Measurements from ENCODE around the gene FAT1.

The FAT1 gene

DNA sequence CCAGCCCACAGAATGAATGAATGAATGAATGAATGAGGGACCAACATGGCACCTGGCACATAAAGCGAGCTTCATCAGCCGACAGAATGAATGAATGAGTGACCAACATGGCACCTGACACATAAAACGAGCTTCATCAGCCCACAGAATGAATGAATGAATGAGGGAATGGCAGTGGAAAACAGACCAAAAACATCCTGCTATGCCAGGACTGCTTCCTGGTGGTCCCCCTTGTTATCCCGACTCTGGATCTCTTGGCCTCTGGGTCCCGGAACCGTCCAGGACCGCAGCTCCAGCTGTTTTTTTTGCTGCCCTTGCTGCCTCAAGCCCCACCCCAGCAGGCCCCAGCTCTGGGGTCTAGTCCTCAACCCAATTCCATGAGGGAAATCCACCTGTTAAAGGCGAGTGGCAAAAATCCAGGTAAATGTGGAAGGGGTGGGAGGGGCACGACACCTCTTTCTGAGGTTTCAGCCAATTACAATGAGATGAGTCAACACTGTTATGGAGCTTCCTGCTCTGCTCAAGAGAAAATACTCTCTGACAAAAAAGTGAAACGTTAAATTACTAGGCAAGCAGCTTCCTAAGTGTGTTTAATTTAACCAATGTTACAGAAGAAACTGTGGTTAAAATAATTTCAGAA, 96.3 kb downstream of the FAT1 start:
- TF ChIP-seq POLR2A (IDR thresholded peaks at IDR 0.05; ENCODE audit: low read length) (no peak), GATA1 (IDR thresholded peaks at IDR 0.05; ENCODE audit: low read depth, low read length) (no peak)
- no peak for DNase-seq

DNA sequence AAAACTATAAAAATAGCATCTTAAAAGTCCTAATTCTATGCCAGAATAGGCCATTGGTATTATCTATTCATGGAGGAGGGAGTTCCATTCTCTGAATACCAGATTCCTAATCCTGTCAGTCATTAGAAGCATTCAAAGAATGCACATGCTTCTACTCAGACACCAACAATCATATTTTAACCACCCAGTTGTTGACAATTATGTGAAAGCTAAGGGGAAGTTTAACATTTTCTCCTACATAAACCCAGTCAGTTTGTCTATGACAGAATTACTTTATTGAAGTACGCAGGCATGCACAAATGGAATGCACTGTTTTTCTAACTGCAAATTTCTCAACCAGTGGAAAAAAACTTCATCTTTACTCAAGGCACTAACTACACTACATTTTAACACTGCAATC, 98.7 kb downstream of the FAT1 start:
- DNase-seq = no peak
- TF ChIP-seq POLR2A (IDR thresholded peaks at IDR 0.05; ENCODE audit: low read length) (no peak), GATA1 (IDR thresholded peaks at IDR 0.05; ENCODE audit: low read depth, low read length) (no peak)

DNA sequence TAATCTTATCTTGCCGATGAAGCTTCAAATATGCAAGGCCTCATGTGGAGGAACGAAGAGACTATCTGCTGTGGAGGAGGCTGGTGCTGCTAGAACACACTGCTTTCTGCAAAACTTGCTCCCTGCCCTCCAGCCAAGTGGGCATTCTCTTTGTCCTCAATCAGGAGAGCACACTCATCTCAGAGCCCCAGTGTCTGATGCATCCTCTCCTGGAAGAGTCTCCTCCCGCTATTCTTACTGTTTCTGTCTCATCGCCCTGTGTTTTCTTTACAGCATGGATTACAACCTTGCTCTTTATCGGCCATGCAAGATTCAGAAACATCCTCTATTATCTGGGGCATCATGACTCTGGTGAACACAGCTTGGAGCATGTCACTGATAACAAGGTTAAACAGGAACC, 100.1 kb downstream of the FAT1 start:
- TF ChIP-seq GATA1 (IDR thresholded peaks at IDR 0.05; ENCODE audit: low read depth, low read length) = no peak
- no peak for TF ChIP-seq POLR2A (IDR thresholded peaks at IDR 0.05; ENCODE audit: low read length)
- DNase-seq = no peak

DNA sequence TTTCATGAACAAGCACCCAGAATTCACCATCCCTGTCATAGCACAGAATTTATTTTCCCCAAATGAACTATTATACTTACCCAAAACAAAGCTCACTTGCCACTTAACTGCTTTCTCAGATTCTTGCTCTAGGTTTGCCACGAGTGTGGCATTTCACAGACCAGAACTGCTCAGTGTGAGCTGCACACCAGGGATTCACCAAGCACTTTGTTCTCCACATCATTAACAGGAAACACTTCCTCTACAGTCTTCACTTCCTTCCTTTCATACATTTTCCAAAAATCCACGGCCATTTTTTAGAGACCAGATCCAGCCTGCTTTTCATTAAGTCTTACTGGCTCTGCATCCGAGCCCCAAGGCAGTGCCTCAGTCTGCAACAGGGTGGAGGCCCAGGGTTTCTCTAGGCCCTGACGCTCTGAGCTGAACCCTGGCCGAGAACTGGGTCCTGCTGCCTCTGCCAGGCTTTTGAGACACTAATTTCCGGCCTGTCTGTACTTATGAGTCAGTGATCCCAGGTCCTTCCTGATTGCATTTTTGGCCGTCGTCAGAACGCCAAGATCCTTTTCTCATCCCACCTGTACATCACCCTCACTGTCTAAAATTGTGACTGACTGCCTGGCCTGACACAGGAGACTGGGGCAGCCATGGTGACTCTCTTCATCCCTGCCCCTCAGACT, 100.7 kb downstream of the FAT1 start:
- DNase-seq = no peak
- TF ChIP-seq POLR2A (IDR thresholded peaks at IDR 0.05; ENCODE audit: low read length) = no peak
- TF ChIP-seq GATA1 (IDR thresholded peaks at IDR 0.05; ENCODE audit: low read depth, low read length) = no peak

DNA sequence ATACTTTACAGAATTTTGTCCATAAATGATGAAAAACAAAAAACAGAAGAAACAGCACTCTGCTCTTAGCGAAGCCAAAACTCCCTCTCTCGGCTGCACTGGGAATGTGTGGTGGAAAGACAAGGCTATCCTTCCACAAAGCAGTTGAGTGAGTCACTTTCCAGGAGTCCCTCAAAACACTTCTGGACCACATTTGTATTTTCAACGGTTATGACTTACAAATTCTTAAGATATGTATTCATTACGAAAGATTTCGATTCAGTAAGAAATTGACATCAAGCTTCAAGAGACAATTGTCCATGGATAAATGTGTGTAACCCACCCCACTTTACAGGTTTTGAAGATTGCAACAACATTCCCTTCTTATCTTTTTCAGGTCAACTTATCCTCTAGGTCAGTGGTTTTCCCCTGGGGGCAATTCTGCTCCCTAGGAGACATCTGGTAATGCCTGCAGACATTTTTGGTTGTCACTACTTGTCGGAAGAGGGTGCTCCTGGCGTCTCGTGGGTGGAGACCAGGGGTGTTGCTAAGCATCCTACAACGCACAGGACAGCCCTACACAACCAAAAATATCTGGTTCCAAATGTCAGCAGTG, 101.6 kb downstream of the FAT1 start:
- TF ChIP-seq POLR2A (IDR thresholded peaks at IDR 0.05; ENCODE audit: low read length) (no peak), GATA1 (IDR thresholded peaks at IDR 0.05; ENCODE audit: low read depth, low read length) (no peak)

DNA sequence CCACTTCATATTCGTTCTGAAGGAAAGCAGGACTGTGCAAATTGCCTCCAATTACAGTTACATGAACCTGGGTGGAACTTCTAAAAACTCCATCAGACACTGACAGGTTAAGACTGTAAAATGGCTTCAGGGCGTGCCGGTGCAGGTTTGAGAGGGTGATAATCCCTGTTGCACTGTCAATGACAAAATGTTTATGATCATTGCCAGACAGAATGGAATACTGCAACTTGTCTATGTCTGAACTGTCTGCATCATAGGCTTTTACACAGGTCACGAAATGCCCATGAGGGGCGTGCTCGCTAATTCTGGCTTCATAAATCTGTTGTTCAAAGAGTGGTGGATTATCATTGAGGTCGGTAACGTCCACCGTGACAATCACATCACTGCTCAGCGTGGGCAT, 104.6 kb downstream of the FAT1 start:
- no peak for DNase-seq
- TF ChIP-seq POLR2A (IDR thresholded peaks at IDR 0.05; ENCODE audit: low read length) = no peak
- no peak for TF ChIP-seq GATA1 (IDR thresholded peaks at IDR 0.05; ENCODE audit: low read depth, low read length)

More for the DNA sequence above, 101.6 kb downstream of the FAT1 start:
- DNase-seq = no peak

DNA sequence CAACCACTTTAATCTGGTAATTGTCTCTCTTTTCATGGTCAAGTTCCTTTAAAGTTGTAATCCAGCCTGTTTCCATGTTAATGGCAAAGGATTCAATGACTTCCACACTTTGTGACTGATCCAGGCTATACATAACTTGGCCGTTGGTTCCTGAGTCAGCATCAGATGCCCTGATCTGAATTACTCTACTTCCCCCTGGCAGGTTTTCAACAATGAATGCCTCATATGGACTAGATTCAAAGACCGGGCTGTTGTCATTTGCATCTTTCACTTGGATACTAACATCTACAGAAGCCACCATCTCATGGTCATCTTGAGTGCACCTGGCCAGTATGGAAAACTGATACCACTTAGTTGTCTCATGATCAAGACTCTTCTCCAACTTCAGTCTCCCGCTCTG, 105.7 kb downstream of the FAT1 start:
- no peak for DNase-seq
- TF ChIP-seq POLR2A (IDR thresholded peaks at IDR 0.05; ENCODE audit: low read length) (no peak), GATA1 (IDR thresholded peaks at IDR 0.05; ENCODE audit: low read depth, low read length) (no peak)

DNA sequence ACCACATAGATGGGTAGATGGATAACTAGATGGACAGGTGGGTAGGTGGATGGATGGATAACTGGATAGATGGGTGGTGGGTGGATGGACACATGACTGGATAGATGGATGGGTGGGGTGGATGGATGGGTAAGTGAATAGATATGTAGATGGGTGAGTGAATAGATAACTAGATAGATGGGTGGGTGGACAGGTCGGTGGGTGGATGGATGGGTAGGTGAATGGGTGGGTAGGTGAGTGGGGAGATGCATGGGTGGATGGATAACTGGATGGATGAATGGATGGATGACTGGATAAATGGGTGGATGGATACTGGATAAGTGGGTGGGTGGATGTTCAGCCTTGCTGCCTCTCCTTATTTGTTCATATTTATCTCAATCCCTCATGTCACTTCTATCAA, 116.2 kb downstream of the FAT1 start:
- TF ChIP-seq POLR2A (IDR thresholded peaks at IDR 0.05; ENCODE audit: low read length) (no peak), GATA1 (IDR thresholded peaks at IDR 0.05; ENCODE audit: low read depth, low read length) (no peak)
- no peak for DNase-seq

DNA sequence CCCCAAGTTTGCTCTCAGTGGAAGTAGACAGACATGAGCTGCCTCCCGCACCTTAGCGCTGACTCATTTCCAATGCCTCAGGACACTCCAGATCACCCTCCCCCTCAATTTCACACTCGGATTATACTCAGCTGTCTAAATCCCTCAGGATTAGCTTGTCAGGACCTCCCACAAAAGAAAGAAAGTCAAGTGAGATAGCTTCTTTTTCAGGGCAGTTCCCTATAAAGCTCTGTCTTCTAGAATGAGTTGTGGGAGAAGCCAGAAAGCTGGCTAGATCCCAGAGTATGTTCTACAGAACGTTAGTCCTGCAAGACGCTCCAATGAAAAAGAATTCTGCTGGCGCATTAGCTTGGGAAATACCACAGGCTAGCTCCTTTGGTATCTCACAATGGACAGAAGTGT, 117.1 kb downstream of the FAT1 start:
- DNase-seq = no peak
- TF ChIP-seq POLR2A (IDR thresholded peaks at IDR 0.05; ENCODE audit: low read length) (no peak), GATA1 (IDR thresholded peaks at IDR 0.05; ENCODE audit: low read depth, low read length) (no peak)

DNA sequence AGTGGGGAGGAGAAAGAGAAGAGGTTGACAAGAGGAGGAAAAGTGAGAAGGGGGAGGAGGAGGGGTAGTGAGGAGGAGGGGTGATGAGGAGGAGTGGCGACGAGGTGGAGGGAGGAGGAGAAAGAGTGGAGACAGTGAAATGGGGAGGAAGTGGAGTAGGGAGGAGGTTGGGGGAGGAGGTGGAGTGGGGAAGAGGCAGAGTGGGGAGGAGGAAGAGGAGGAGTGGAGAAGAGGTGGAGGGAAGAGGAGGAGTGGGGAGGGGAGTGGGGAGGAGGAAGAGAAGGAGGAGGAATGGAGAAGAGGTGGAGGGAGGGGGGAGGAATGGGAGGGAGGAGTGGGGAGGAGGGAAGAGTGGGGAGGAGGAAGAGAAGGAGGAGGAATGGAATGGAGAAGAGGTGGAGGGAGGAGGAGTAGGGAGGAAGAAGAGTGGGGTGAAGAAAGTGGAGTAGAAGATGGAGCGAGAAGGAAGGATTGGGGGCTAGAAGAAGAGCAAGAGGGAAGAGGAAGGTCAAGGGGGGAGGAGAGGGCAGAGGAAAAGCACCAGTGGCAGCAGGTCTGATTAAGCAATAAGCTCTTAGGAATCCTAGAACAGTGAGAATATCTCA, 118.3 kb downstream of the FAT1 start:
- no peak for DNase-seq
- no peak for TF ChIP-seq GATA1 (IDR thresholded peaks at IDR 0.05; ENCODE audit: low read depth, low read length)
- TF ChIP-seq POLR2A (IDR thresholded peaks at IDR 0.05; ENCODE audit: low read length) = no peak

DNA sequence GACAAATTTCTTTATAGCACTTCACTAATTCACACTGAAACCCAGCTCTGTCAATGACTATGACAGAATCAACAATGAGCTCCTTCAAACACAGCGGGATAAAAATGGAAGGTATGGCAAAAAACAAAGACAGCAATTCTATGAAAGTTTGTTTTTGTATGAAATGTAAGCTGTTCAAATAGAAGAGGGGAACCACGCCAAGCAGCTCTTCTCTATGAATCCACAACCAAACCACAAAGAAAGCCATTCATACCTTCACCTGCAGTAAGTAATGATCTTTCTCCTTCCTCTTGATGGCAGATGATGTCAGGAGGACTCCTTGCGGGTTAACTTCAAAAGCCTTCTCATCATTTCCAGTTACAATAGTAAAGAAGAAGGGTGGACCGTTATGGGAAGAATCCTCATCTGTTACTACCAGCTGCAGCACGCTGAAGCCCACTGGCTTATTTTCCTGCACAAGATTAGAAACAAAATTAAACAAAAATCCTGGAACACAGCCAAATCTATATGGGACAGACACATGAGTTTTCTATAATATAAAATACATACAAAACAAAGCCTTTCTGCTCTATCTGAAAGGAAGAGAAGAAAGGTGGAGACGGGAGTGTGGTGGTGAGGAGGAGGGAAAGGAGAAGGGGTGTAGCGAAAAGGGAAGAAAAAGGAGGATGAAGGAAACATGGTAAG, 119.4 kb downstream of the FAT1 start:
- TF ChIP-seq GATA1 (IDR thresholded peaks at IDR 0.05; ENCODE audit: low read depth, low read length) = no peak
- no peak for TF ChIP-seq POLR2A (IDR thresholded peaks at IDR 0.05; ENCODE audit: low read length)
- no peak for DNase-seq

DNA sequence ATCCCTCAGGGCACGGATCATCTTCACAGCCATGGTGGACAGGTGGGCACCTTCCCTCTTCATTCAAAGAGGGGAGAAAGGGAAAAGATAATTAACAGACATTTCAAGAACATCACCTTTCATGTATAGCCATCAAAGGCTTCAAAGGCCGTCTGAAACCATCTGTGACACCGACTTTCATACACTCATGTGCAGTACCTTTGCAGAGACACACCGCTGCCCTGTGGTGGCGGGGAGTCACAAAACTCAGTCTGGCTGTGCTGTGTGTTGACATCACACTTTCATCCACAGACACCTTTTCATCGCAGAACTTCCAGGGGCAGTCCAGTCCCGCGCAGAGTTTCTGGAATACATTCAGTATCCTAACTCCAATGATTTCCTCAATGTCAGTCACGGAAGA, 120.7 kb downstream of the FAT1 start:
- TF ChIP-seq POLR2A (IDR thresholded peaks at IDR 0.05; ENCODE audit: low read length) = no peak
- no peak for TF ChIP-seq GATA1 (IDR thresholded peaks at IDR 0.05; ENCODE audit: low read depth, low read length)
- DNase-seq = no peak

DNA sequence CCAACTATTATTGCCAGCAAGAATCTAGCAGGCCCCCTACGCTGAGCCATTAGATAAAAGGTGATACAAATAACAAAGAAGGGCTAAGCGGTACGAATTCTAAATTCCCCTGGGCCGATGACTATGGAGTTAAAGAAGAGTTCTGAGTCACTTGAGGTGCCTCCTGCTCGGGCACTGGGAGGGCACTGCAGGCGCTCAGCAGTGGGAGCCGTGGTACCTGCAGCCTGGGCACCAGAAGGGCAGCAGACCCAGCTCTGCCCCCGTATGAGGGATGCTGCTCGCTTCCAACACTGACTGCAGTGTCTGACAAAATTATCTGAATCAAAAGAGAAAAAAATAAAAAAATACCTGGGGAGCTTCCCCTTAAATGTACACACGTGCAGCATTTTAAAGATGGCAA, 124.2 kb downstream of the FAT1 start:
- TF ChIP-seq POLR2A (IDR thresholded peaks at IDR 0.05; ENCODE audit: low read length) = no peak
- no peak for TF ChIP-seq GATA1 (IDR thresholded peaks at IDR 0.05; ENCODE audit: low read depth, low read length)
- no peak for DNase-seq

DNA sequence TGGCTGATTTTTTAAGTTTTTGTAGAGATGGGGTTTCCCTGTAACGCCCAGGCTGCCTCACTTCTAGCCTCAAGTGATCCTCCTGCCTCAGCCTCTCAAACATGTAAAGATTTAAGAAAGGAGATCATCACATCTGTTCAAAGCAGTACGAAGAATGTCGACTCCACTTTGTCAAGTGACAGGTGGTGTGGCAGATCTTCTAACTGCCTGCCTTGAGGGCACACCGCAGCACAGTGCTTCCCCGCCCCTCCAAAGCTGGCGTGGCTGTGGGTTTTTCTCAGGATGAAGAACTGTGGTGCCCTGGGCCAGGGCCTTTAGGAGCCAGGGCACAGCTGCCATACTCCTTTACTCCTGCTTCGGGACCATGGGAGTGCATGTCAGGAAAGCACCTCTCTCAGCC, 125.0 kb downstream of the FAT1 start:
- no peak for TF ChIP-seq POLR2A (IDR thresholded peaks at IDR 0.05; ENCODE audit: low read length)
- TF ChIP-seq GATA1 (IDR thresholded peaks at IDR 0.05; ENCODE audit: low read depth, low read length) = no peak
- DNase-seq = no peak

All from erythroblast (primary cell).